IPS-NIHi7 (cell line): Measurements from ENCODE around the gene GRIK3.
A peak's percentile ranks its signal among the peaks of the same experiment; 100 is the strongest.

Experiments
- DNase-seq: peaks from one replicate; pipeline ENCODE4 v3.0.0; 2012; ENCODE audit warnings: mixed read lengths; ENCODE audit errors: extremely low spot score

Gene GRIK3

DNA sequence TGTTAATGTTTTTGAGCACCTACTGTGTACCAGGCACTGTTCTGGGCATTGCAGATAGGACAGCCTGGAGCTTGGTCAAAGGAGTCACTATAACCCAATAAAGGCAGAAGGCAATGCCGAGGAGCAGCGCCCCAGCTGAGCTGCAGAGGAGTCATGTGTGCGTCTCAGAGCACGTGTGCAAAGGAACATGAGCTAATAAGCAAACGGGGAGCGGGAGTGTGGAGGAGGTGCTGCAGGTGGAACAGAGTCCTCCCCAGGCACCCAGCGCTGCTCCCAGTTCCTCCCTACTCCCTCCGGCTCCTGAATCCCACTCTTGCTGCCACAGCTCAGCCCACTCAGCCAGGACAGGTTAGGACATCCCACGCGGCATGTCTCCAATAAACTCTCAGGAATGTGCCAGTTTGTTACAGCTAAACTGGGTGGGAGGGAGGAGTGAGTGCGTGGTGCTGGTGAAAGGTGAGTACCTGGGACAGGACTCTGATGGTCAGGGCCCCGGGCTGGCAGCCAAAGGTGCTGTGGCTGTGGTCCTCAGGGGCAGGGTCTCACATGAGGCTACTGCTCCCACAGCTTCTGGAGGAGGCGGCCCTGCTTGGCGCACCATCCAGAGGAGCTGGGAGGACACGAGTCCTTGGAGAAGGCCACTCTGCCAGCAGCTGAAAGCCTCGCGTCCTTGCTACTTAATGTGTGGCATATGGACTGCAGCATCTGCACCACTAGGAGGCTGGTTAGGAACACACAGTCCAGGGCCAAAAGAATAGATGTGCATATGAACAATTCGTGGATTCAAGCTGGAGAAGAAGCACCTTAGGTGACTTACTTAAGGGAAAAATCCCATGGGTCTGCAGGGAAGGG is 52.3 kb downstream of the GRIK3 start:
- no peak for DNase-seq

DNA sequence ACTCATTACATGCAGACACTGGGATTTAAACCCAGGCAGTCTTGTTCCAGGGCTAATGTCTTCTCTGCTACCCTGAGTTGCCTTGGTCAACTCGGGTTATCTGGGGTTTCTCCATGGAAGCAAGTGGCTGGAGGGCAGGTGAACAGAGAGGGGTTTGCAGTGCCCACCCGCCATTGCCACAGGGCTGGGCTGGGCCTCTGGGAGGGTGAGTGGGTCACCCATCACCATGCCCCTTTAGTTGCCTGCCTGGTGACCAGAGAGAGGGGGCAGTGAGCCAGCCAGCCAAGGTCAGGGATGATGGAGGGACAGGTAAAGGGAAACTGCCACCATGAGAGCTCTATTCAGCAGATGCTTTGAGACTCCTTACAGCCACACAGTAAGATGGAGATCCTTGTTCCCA is 53.2 kb downstream of the GRIK3 start:
- no peak for DNase-seq

DNA sequence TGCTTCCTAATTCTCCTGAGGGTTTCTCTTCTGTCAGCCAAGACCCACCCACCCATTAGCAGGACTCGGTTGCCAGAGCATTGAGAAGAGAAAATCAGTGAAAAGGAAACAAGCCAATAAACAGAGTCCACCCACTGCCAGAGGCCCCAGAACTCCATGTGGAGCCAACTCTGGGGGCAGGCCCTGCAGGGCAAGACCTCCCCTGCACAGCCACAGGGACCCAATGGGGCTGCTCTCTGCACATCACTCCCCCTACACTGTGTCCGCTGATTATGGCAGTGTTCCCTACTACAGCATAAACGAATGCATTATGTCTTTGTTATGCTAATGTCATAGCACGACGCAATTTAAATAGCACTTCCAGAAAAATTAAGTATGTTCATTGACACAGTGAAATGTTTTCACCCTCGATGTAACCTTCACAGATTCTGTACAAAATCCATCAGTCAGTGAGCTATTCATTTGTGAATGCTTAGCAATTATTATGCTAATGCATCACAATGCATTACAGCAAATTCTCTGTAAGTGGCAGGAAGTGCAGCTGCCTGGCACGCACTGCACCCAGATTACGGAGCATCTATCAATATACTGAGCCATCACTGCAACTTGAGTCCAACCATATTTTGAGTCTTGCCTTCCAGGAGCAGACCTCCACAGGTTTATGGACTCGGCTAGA is 56.4 kb downstream of the GRIK3 start:
- no peak for DNase-seq

DNA sequence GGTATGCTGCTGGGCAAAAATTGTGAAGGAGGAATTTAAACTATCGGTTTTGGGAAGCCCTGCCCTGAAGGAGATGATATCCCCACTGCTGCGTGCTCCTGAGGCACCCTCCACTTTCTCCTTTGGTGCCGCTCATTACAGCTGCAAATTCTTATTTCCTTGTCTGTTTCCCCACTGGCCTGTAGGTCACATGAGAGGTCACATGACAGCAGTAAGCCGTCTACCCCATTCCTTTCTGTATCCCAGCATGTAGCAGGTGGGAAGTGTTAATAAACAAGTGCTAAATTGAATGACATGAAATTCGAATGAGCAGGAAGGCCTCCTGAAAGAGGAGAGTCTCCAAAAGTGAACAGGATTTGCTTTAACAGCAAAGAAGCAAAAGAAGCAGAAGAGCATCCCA is 58.7 kb downstream of the GRIK3 start:
- no peak for DNase-seq

DNA sequence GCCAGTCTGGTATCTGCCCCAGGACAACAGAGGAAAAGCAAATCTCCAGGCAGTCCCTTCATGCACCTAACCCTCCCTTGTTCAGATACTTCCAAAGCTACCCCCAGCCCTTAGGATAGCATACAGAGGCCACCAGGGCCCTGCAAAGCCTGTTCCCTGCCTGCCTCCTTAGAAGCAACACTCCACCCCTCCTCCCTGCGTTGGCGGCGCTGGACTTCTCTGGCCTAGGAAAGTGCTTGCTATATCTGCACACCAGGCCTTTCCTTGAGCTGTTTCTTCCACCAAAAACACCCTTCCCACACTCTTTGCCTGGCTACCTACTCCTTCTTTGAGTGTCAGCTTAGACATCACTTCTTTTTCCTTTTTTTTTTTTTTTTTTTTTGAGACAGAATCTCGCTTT is 61.3 kb downstream of the GRIK3 start:
- DNase-seq, result no peak

DNA sequence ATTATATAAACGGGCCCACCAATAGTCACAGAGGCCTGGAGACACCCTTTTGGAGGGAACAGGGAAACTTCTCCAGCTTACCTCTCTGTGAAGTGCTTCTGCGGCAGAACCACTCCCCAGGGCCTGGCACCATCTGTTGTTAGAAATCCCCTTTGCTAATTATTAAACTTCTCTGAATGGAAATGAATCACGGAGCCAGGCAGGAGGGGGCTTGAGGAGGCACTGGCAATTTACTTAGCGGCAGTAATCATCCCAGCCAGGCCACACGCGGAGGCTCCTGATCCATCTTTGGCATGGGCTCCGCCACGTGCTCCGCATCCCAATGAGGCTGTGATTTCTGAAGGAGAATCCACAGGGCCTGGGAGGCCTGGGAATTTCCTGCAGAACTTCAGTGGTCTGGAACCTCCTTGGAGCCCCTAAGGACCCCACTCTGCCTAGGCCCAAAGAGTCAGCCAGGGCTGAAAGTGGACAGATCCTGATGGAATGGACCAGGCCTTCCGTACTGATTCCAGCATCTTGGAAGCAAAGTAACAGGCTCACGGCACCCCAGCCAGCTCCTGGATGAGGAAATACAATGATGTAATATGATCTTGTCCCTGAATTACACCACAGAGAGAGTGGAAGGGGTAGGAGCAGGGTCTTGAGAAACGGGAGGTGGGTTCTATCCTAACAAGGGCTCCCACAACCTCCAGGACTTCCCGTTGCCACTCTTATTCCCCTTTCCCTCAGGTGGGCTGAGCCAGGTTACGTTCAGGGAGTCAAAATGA is 62.3 kb downstream of the GRIK3 start:
- DNase-seq, result no peak

DNA sequence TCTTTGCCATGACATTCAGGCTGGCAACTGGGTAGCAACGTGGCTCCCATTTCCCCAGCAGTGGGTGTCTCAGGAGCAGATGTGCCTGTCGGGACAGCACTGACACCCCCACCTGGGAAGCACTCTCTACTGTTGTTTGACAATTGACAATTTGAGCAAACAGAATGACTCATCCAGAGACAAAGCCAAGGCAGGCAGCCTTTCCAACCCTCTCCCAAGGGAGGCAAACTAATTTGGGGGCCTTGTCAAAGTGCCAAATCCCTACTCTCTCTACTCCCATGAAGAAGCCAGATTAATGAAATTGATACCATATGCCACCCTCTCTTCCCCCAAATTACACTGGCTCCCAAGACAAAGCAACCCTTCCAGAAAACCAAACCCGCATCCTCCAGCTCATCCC is 65.6 kb downstream of the GRIK3 start:
- DNase-seq, result no peak

DNA sequence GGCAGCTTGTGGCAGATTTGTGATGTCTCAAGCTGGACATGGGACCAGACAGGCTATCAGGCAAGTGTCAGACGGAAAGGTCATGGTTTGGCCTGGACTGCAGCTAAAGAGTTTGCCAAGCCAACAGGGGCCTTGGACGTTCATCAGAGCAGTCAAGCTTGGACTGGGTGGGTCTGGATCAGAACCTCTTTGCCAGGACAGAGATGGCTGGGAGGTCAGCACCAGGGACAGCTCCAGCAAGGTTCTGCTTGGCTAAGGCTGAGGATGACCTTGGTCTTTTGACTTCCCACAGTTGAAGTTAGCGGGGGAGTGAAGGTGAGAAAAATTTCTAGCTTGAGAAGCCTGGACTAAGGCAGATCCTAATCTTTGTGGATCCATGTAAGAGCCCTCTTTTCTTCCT is 68.1 kb downstream of the GRIK3 start:
- peak; percentile 78 for DNase-seq

DNA sequence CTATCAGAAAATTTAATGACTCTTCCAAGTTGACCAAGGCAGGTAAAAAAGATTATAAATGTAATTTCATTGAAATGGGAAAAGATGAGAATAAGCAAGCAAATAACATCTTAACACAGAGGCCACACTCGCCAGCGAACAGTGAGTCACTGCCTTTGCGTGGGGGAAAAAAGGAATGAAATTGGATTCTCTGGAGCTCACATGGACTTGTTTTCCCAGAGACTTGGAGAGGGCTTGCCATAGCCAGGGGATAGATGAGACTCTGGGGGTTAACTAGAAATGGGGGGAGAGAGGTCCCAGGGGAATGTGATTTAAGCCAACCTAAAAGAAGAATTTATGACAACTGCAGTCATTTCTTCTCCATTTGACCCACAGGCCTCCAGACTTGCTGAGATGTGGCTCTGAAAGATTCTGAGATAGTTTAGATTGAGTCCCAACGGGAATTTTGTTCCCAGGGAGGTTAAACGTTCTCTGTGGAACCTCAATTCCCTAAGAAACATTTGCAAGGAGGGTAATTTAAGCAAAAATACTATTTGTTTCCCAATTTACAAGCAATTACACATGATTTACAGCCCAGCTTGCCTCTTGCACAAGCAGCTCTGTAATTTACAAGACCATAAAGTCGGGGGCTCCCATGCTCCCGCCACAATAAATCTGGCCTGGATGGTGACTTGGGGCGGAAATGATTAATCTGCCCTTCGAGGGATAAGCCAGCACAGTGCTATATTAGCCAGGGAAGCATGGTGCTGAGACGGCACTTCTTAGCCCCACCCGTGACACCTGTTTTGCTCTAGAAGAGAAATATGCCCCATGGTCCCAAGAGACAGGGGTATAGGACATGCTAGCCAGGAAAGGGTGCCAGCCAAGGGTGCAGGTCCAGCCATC is 68.8 kb downstream of the GRIK3 start:
- no peak for DNase-seq

DNA sequence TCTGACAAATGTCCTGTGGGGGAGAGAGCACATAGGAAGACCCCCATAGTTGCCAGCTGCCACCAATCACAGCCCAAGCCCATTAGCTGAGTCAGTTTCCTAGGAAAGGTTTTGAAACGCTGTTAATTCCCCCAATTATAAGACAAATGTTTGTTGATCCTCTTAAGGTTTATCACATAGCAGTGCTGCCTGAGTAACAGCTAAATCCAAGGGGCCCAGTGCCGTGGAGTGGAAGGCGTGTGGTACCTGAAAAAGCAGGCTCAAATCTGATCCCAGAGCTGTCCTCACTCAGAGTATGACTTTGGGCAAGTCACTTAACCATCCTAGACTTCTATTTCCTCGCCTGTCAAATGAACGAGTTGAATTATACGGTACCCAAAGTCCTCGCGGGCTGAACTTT is 69.5 kb downstream of the GRIK3 start:
- DNase-seq, result no peak

DNA sequence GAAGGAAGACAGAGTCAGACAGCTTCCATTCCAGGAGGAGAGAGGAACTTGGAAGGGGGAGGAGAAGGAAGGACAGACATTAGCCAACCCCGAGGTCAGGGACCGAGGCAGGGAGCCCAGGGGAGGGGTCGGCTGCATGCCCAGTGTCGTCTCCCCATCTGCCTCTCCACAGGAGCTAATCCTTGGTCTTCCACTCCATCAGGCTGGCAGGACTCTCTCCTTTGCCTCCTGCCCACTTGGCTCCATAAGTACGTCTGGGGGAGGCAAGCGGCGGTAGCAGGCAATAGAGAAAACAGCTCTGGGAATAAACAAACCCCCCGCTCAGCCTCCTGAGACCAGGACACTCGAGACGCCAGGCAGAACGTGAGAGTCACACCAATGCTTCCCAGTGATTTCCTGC is 71.3 kb downstream of the GRIK3 start:
- no peak for DNase-seq

DNA sequence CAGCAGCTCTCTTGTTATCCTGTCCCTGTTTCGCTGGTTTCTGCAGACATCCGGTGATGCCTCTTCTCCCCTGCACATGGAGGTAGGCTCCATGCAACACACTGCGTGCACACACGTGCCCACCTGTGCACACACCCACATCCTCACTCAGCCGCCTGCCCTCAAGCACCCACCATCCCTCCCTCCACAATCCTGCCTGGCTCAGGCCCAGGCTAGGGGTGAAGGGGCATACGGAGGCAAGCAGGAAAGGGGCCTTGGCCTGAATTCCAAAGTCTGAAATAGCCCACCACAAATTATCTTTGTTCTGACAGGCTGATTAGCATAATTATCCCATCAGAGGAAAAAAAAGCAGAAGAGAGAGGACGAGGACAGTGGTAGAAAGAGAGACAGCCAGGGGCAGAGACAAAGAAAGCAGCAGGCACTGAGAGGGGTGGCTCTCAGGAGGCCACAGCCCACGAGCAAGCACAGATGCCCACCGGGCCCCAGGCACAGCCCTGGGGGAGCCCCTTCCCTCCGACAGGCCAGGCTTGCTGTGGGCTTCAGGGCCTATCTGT is 73.2 kb downstream of the GRIK3 start:
- DNase-seq, result no peak

DNA sequence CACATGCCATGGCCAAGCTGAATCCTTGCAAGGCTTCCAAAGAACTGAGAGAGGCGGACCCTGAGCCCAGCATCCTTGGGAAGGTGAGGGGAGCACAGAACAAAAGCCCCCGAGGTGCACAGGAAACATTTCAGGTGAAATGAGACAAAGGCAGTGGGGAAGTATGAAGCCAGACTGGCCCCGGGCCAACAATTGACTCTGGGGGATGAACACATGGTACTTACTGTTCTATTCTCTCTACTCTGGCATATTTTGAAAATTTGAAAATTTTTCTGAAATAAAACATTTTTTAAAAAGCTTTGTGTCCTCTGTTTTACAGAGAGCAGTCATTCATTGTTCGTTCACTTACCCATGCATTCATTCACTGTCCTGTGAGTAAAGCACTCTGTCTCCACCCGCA is 77.7 kb downstream of the GRIK3 start:
- no peak for DNase-seq

DNA sequence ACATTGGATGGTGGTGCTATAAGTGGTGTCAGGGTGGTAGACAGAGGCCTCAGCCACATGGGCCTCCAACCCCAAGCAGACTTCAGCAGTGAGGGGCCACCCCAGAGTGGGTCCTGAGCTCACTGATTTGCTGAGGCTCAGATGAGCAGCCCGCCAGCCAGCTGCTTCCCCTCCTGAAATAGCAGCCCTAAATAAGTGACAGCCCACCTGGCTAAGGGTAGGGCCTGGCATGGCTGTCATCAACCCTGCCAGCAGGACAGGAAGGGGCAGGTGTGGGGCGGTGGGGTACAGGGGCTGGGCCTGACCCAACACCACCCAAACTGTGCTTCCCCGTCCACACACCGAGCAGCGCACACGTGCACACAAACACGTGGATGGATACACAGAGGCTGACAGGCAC is 79.3 kb downstream of the GRIK3 start:
- no peak for DNase-seq

DNA sequence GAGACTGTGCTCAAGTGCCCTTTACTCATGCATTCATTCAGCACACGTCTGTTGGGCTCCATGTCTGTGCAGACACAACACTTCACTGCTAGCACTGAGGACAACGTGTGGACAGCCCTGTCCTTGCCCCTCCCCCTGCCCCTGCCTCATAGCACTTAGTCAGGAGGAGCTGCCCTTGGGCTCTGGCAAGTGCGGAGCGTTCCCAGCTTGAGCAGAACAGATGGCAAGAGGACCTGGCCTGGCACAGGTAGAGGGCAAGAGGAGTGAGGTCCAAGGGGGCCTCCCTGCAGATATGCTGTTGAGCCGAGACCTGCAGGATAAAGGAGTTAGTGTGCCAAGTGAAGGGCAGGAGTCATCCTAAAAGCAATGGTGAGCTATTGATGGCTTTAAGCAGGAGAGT is 81.3 kb downstream of the GRIK3 start:
- no peak for DNase-seq

DNA sequence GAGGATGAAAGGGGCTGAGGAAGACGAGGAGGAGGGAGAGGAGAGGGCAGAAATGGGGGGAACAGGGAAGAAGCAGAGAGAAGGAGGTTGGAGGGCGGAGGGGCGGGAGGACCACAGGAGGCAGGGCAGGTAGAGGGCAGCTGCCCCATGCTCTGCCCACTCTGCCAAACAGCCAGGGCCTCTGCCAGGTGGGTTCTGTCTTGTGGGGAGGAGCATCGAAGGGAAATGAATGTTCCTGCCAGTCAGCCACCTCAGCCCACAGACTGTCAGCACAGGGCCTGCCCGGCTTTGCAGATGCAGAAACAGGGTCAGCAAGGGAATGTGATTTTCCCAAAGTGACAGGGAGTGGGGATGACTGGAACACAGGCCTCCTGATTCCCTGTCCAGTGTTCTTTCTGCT is 82.6 kb downstream of the GRIK3 start:
- DNase-seq, result no peak

DNA sequence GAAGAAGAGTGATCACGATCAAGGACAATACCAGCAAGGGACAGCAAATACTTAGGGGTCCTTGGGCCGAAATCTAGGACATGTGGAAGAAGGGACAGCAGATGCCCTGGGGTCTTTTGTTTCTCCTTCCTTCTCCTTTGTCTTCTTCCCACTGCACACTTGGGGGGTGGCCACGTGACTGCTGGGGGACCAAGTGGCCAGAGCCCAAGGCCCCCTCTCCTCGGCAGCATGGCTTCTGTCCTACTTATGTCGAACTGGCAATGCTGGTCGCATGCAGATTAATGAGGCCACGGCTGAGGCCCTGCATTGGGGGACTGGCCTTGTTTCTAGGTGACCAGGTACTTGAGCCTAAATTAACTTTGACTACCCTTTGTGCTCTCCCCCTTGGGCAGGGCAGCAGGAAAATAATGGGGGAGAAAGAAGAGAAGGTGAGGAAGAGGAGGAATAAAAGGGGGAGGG is 83.0 kb downstream of the GRIK3 start:
- DNase-seq, result no peak

DNA sequence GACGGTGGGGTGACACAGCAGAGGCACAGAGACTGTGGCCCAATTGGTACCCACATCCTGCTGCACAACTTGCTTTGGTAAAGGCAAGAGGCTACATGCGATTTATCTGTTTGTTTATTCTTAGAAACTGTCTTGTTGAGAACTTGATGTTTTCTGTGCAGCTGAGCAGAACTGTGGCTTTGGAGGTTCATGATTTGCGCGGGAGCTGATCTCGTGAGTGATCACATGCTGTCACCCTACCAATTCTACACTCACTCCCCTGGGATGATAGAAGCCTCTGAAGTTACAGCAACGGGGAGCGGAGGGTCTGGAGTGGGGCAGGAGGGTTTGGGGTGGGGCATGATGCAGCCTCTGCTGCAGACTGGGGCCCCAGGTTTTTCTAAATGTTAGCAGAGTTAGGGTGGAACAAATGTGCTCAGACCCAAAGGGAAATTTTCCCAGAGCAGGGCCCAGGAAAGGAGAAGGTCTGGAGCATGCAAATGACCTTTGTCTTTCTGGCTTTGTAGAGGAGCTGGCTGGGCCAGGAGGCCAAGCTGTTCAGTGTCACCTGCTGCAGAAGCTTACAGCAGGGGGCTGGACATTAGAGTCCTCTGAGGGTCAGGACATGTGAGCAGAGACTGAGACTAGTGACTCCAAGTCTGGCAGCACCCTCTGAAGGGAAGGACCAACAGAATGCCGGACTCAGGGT is 83.6 kb downstream of the GRIK3 start:
- no peak for DNase-seq

DNA sequence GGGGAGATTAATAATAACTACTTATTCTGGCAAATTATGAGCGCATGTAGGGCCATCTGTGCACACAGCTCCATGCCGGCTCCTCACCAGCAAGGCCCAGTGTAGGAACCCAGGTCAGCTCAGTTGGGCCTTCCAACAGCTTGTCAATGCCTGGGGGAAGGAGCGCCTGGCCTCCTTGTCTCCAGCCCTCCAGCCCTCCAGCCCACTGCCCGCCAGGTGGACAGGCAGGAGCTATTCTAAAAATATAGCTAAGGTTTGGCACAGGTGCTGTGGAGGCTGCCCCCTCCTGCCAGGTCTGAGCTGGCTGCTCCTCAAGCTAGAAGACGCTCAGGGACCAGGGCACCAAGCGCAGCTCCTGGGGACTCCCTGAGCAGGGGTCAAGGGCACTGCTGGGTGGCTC is 85.7 kb downstream of the GRIK3 start:
- no peak for DNase-seq

DNA sequence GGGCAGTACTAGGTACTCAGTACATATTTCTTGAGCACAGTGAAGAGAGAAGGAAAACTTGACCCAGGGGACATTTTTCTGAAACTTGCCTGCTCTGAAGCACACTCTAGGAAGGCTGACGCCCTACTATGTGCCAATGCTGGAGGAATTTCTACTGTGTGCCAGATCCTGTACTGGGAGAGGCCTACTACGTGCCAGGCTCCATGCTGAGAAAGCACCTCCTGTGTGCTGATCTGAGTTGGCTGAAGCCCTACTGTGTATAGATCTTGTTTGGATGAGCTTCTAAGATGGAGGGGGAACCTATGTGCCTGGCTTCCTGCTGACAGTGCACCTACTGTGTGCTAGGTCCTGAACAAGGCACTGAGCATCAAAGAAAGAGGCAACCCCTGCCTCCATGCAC is 86.2 kb downstream of the GRIK3 start:
- no peak for DNase-seq

DNA sequence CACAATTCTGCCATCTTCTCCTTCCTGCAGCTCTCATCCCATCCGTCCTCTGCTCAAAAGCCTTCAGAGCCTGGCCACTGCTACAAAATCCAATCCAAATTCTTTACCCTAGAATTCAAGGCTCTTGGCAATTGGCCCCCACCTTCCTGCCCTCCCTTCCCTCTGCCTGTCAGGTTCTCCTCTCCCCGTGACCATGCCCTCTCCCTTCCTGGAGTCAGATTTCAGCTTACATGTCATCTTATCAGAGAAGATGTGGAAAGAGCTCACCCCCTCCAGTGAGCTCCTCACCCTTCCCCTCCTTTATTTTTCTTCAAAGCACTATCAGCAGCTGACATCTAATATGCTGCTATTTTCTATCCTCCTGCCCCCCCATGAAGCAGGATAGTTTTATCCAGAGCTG is 86.9 kb downstream of the GRIK3 start:
- peak; percentile 59 for DNase-seq
